GM12872 (cell line): ENCODE measurements around the gene MRRF.
A peak's percentile ranks its signal among the peaks of the same experiment; 100 is the strongest.

Experiments
- CTCF ChIP-seq: IDR thresholded peaks from 3 replicates; pipeline ENCODE4 v1.5.1; 2011; ENCODE audit warnings: low read depth, mild to moderate bottlenecking, low read length, moderate library complexity; ENCODE audit not compliant: insufficient read depth

The MRRF gene

GRCh38 chr9:122372856-122373845 lies 108.5 kb downstream of the MRRF start:
- TF ChIP-seq CTCF: no peak

DNA sequence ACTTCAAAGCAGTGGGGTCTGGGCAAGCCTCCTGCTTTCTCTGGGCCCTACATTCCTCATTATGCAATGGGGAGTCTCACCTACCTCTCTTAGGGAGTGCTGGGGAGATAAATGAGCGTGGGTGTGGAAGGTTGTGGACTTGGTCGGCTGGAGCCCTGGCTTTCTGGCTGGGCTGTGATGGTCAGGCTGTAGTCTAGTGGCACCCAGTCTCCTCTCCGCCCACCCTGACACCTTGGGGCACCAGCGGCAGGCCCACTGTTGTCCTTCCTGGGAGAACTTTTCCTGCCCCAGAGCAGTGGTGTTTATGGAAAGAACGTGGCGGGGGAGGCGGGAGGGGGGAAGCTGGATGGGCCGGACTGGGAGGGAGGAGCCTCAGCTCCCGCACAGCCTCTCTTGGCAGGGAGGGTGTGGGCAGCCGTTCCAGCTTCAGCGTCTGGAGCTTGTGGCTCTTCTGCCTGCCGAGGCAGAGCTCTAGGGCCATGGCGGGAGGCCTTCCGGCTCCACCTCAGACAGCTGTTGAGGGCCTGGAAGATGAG lies 110.3 kb downstream of the MRRF start:
- TF ChIP-seq CTCF: no peak

GRCh38 chr9:122376796-122377195 lies 112.1 kb downstream of the MRRF start:
- no peak for TF ChIP-seq CTCF

DNA sequence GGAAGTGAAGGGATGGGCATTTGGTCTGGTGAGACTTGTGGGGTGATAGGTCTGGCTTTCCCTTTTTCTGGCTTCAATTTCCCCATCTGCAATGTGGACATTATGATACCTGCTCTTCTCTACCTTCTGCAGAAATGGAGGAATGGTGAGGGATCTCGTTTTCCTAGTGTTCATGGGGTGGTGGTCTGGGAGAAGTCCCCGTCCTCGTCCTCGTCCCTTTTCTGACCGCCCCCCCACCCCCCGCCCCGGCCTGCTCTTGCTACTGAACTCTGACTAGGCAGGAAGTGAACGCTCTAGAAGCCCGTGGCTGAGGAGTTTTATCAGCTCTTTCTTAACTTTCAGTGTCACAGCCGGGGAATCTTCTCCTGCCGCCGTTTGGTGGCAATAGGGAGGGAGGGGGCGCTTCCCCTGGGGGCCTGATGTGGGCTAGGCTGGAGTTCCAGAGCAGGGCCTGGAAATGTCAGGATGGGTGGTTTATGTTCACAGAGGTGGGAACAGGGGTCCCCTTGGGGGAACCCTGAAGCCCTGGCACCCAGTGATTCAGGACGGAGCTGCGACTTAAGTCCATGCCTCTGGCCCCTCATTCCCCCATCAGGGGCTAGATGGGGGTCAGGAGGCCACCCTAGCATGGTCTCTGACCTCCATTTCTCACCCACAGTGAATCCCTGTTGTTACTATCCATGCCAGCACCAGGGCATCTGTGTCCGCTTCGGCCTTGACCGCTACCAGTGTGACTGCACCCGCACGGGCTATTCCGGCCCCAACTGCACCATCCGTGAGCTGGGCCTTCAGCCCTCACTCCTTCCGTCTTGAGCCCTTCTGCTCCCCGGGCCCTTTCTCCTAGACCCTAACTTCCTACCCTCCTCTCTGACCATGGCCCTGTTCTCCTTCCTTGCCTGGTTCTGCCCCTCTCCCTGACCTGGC lies 112.8 kb downstream of the MRRF start:
- TF ChIP-seq CTCF: no peak

- TF ChIP-seq CTCF: no peak
Observed at GRCh38 chr9:122378236-122378635, 113.6 kb downstream of the MRRF start.

- TF ChIP-seq CTCF: peak; percentile 58
Observed at GRCh38 chr9:122379340-122379739, 114.7 kb downstream of the MRRF start.

GRCh38 chr9:122380293-122380692 lies 115.6 kb downstream of the MRRF start:
- no peak for TF ChIP-seq CTCF
